Esophagus (tissue), 2 donors: Measurements from ENCODE around the gene TMEM107. TPM values are rescaled to one million over a fixed set of nuclear protein-coding genes. Genes with fewer than 3 reads are reported as not detected.
A peak's percentile ranks its signal among the peaks of the same experiment; 100 is the strongest.

Experiments used
- H3K27ac ChIP-seq, 2 donors: one replicate each; pipeline ENCODE4 v1.5.1; 2013; ENCODE audit warnings: low read depth in 2 of 2, mild to moderate bottlenecking in 2 of 2, inconsistent platforms in 1 of 2, low read length in 1 of 2, moderate library complexity in 1 of 2
- H3K27me3 ChIP-seq, 2 donors: one replicate each; pipeline ENCODE4 v1.6.1; 2013; ENCODE audit warnings: low read length in 2 of 2, control low read depth in 1 of 2, mild to moderate bottlenecking in 1 of 2; ENCODE audit not compliant: insufficient read depth in 2 of 2, control insufficient read depth in 1 of 2
- H3K36me3 ChIP-seq, 2 donors: one replicate each; pipeline ENCODE4 v1.6.1; 2013; ENCODE audit warnings: low read length in 1 of 2; ENCODE audit not compliant: control insufficient read depth in 2 of 2, insufficient read depth in 2 of 2
- H3K4me1 ChIP-seq, 2 donors: one replicate each; pipeline ENCODE4 v1.6.1; 2013; ENCODE audit warnings: low read length in 1 of 2; ENCODE audit not compliant: control insufficient read depth in 2 of 2, insufficient read depth in 2 of 2
- H3K4me3 ChIP-seq, 2 donors: one replicate each; pipeline ENCODE4 v1.5.1; 2013; ENCODE audit warnings: low read length in 2 of 2, mild to moderate bottlenecking in 2 of 2, low read depth in 1 of 2, moderate library complexity in 1 of 2
- H3K9me3 ChIP-seq, 2 donors: one replicate each; pipeline ENCODE4 v1.6.1; 2013; ENCODE audit warnings: mild to moderate bottlenecking in 2 of 2, low read depth in 1 of 2, low read length in 1 of 2, moderate library complexity in 1 of 2; ENCODE audit not compliant: control insufficient read depth in 2 of 2, insufficient read depth in 1 of 2
- WGBS, 2 donors: extraction: QIAGEN DNeasy Blood & Tissue Kit; methylation state at CpG; one replicate each; pipeline ENCODE4 v1.1.7; 2013; 5-methylcytosine and 5-hydroxymethylcytosine counted together
- polyA plus RNA-seq, 2 donors: library from polyadenylated mRNA; stranded (reverse); fragments of 200-250 nt; gene quantifications; one replicate each; pipeline ENCODE4 v1.2.3, GENCODE V29; 2013
- donor health status: healthy with polysubstance abuse.
- donor health status: Bipolar disorder and iron deficiency.

The TMEM107 gene
- polyA plus RNA-seq, 2 donors = 5.6 to 8.9 TPM

DNA sequence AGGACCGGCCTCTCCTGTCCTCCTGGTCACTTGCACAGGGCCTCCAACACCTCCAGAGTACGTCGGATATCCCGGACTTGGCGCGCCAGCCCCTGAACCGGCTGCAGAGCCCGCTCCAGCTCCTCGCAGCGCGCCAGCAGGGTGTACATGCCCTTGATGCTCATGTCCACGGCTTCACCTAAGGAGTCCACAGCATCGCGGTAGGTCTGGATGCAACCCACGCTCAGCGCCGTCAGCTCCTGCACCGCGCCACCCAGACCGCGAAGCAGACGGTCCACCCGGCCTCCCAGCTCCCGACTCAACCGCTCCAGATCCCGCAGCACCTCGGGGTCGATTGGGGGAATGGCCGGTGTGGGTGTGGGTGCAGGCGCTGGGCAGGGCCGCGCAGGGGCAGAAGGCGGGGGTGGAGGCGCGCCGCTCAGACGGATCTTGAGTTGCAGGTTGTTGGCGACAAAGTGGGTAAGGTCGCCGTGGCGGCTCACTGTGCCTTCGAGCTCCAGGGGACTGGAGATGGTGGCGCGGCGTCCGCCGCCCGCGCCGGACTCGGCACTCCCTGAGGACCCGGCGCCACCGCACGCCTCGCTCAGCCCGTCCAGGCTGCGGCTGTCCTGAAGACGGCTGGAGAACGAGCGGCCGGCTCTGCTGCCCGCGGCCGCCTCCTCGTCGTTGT is 13.0 kb upstream of the TMEM107 start:
- H3K27ac ChIP-seq = peak overlapping the region; percentile 97 to 99
- peaks cover 5 to 16% of the 10 kb centered on the region in 2 donors for H3K4me1 ChIP-seq
- no peaks in the 10 kb centered on the region for H3K27me3 ChIP-seq
- H3K9me3 ChIP-seq = no peaks in the 10 kb centered on the region
- H3K36me3 ChIP-seq = no peaks in the 10 kb centered on the region
- WGBS, 2 donors = 3 to 4% methylated on average over 55 to 67 of the region's 67 CpGs
- H3K4me3 ChIP-seq = peak overlapping the region; percentile 70 to 92

DNA sequence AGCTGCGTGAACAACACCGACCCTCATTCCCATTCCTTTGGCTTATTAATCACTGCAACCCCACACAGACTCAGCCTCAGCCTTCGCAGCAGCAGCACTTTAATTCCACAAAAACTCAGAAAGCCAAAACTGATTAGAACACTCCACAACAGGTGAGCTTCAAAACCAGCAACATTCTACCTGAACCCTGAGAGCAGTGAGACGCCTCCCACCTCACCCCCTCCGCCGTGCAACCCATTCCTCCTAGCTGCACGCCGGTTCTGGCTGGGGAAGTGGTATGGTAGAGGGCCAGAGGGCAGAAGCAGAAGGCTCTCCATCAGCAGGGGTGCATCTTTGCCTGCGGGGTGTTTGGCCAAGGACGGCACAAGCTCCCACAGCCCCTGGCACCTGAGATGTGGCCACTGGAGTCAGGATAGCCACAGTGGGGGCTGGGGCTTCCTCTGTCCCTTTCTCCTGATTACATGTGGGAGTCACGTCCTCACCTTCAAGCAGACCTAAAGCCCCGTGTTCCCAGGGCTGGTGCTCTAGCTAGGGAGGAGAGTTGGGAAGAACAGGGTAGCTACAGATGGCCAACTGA is 12.2 kb upstream of the TMEM107 start:
- 26 to 33% methylated on average over 12 of the region's 12 CpGs for WGBS, 2 donors
- H3K4me3 ChIP-seq = peak overlapping the region; percentile 70 to 92
- peak overlapping the region; percentile 97 to 99 for H3K27ac ChIP-seq
- H3K9me3 ChIP-seq = no peaks in the 10 kb centered on the region
- H3K27me3 ChIP-seq = no peaks in the 10 kb centered on the region
- H3K36me3 ChIP-seq = no peaks in the 10 kb centered on the region
- peaks cover 5 to 16% of the 10 kb centered on the region in 2 donors for H3K4me1 ChIP-seq

DNA sequence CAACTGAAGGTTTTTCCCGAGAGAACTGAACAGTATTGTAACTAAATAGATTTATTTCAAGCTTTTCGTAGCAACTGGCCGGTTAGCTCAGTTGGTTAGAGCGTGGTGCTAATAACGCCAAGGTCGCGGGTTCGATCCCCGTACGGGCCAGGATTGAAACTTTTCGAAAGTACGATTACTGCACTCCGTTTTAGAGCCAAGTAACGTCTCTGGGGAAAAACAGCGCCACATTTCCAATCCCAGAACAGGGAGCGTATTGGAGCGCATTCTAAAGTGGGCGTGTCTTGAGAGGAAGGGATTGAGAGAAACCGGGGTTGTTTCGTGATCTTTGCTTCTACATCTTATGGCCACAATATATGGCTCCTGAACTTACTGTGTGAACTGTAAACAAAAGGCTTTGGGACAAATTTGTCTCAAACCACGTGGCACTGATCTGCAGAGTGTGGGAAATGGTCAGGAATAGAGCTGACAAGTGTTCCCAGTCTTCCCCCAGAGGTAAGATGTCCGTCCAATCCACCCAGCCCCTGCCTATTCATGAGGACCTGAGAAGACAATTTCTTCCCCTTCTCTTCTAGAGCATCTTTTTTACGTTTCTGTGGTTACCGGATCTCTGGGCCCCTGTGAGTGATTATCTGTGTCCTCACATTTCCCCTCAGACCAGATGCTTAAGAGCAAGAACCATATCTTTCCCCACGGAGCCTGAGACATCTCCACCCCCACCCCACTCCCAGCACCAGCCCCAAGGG is 11.5 kb upstream of the TMEM107 start:
- WGBS, 2 donors = 1% methylated on average over 25 of the region's 25 CpGs
- no peaks in the 10 kb centered on the region for H3K27me3 ChIP-seq
- peak overlapping the region; percentile 97 to 99 for H3K27ac ChIP-seq
- H3K4me3 ChIP-seq = peak overlapping the region; percentile 50 to 51
- no peaks in the 10 kb centered on the region for H3K36me3 ChIP-seq
- no peaks in the 10 kb centered on the region for H3K9me3 ChIP-seq
- peaks cover 5 to 16% of the 10 kb centered on the region in 2 donors for H3K4me1 ChIP-seq

DNA sequence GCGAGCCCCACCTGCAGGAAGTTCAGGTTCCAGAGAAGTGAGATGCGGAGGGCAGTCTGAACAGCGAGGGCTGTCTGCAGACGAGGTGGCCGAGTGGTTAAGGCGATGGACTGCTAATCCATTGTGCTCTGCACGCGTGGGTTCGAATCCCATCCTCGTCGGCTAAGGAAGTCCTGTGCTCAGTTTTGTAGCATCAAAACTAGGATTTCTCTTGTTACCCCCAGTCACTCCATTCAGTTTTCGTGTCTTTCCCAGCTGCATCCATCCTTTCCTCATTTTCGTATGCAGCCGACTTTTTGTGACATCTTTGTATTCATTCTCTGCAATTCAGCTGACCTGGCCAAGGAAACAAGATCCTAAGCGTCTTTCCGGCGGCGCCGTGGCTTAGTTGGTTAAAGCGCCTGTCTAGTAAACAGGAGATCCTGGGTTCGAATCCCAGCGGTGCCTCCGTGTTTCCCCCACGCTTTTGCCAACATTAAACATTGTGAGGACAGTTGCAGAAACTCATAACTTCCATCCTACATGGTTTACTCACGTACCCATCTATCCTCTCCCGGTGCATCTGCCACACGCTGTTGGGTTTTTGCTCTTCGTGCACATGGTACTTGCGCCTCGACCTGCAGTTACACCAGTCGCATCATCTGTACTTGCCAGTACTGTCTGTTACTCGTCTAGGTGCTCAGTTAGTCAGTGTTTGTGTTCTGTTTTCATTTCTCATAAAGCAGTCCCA is 10.8 kb upstream of the TMEM107 start:
- H3K4me1 ChIP-seq = peaks cover 5 to 16% of the 10 kb centered on the region in 2 donors
- no peaks in the 10 kb centered on the region for H3K9me3 ChIP-seq
- WGBS, 2 donors = 0 to 1% methylated on average over 32 of the region's 32 CpGs
- H3K27ac ChIP-seq = peak overlapping the region; percentile 97 to 99
- peak overlapping the region; percentile 73 to 84 for H3K4me3 ChIP-seq
- H3K27me3 ChIP-seq = no peaks in the 10 kb centered on the region
- no peaks in the 10 kb centered on the region for H3K36me3 ChIP-seq

DNA sequence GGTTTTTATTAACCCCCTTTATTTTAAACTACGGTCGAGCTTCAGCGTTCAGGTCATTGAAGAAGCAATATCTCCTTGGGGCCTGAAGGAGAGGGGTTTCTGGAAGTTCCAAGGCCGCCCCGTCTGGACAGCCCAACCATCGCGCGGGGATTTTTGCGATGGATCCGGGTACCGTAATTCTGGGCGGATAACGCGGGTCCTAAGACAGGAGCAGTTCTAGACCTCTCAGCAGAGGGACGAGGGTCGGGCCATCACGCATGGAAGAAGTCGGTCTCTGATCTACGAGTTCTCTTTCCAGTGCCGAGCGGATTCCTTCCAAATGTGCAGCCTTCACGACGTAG is 10.2 kb upstream of the TMEM107 start:
- no peaks in the 10 kb centered on the region for H3K9me3 ChIP-seq
- H3K4me3 ChIP-seq = peak overlapping the region; percentile 73 to 84
- 0% methylated on average over 23 of the region's 23 CpGs for WGBS, 2 donors
- H3K4me1 ChIP-seq = peaks cover 5 to 16% of the 10 kb centered on the region in 2 donors
- H3K36me3 ChIP-seq = no peaks in the 10 kb centered on the region
- no peaks in the 10 kb centered on the region for H3K27me3 ChIP-seq
- peak overlapping the region; percentile 97 to 99 for H3K27ac ChIP-seq

DNA sequence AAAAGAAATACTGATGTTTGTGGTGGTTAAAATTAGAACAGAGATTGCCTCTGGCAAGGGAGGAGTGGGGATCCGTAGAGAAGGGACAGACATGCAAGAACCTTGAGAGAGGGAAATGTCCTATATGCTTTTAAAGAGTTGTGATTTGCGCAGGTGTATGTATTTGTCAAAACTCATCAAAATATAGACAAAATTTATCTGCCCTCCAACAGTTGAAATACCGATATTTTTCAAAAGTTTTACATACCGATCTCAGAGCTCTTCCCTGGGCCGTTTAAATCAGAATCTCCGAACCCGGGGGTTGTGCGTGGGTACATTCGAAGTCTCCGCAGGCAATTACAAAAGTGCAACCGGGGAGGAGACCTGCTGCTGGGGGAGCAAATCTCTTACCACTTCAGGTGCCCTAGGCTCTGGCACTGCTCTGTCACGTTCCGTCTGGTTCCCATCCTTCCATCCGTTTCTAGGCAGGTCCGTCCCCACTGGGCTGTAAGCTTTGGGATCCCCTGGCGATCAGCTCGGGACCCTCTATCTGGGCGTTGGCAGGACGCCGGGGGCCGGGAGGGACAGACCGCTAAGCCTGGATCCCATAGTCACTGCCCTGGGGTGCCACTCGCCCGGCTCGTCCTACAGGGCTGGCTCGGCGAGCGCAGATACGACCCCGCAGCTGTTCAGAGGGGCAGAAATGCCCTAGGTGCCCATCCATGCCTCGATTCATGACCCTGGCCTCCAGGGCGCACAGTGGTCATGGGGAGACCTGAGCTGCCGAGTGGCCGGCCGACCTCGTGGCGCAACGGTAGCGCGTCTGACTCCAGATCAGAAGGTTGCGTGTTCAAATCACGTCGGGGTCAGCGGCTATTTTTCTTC is 9.6 kb upstream of the TMEM107 start:
- peak overlapping the region; percentile 73 to 84 for H3K4me3 ChIP-seq
- no peaks in the 10 kb centered on the region for H3K36me3 ChIP-seq
- no peaks in the 10 kb centered on the region for H3K9me3 ChIP-seq
- H3K4me1 ChIP-seq = peaks cover 5 to 16% of the 10 kb centered on the region in 2 donors
- WGBS, 2 donors = 0 to 1% methylated on average over 44 of the region's 44 CpGs
- peak overlapping the region; percentile 97 to 99 for H3K27ac ChIP-seq
- no peaks in the 10 kb centered on the region for H3K27me3 ChIP-seq

DNA sequence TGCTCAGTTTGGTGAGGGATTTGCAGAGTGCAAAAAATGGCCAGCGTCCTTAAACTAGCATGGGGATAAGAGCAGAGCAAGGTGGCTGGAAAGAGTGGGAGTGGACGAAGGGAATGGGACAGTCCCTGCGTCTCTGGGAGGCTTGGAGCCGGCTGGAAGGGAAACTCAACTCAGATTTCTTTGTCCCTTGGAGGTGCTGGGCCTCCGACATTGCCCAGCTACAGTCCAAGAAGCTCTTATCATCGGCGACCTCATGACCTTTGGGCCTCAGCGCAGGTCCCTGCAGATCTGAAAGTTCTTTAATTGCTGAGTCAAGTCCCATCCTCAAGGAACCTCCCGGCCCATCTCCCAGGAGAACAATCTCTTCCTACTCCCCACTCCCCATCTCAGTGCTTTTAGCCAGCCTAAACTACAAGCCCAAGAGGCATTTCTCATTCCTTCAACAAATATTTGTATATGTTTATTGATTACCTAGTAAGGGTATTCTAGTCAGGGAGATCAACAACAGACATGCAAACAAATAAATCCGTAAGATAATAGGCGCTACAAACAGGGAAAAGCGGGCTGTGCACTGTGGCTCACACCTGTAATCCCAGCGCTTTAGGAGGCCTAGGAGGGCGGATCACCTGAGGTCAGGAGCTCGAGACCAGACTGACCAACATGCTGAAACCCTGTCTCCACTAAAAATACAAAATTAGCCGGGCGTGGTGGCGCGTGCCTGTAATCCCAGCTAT is 985 bp upstream of the TMEM107 start:
- no peaks in the 10 kb centered on the region for H3K9me3 ChIP-seq
- no peaks in the 10 kb centered on the region for H3K36me3 ChIP-seq
- 76 to 78% methylated on average over 19 of the region's 19 CpGs for WGBS, 2 donors
- peak overlapping the region in 1 of 2 donors; percentile 77 for H3K27ac ChIP-seq
- no peaks in the 10 kb centered on the region for H3K27me3 ChIP-seq
- peaks cover 4 to 17% of the 10 kb centered on the region in 2 donors for H3K4me1 ChIP-seq
- peak overlapping the region in 1 of 2 donors; percentile 76 for H3K4me3 ChIP-seq

DNA sequence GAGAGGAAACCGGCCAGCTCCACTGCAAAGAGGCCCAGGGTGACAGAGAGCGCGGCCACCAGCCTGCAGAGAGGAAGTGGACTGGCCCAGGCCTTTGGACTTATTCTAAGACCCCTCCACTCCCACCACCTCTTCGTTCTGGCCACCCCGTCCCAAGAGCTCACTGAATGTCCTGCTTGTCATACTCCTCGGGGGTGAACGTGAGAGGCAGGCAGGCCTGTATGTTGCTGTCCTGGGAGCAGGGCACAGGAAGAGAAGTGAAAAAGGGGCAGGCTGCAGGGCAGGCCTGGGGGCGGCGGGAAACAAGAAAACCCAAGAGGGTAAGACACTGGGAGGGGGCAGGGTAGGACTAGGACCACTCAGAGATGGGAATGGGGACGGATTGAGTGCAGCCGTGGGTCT is 384 bp downstream of the TMEM107 start:
- Histone ChIP-seq H3K4me3 (peak overlapping the region; percentile 75 to 76), H3K36me3 (no peaks in the 10 kb centered on the region), H3K27me3 (no peaks in the 10 kb centered on the region), H3K27ac (peak overlapping the region; percentile 39 to 77), H3K9me3 (no peaks in the 10 kb centered on the region), H3K4me1 (peaks cover 4 to 17% of the 10 kb centered on the region in 2 donors)
- WGBS, 2 donors = 7 to 11% methylated on average over 11 of the region's 11 CpGs
